PC-3 (cell line): ENCODE results near the gene TBC1D14. TPM values are rescaled to one million over a fixed set of nuclear protein-coding genes. Genes with fewer than 3 reads are reported as not detected.

Source experiments
- ATAC-seq: fragments of 200-7000 bp; cut with Tn5 transposase; 2 replicates; pipeline ENCODE4 v1.9.1; 2020; ENCODE audit warnings: mild to moderate bottlenecking, moderate library complexity
- BruUV-seq: library from RNA; stranded (reverse); fragments of 400-500 nt; replicated peaks from 2 replicates; lab custom pipeline; 2021; lab: Mats Ljungman, UMichigan
- CTCF ChIA-PET: fragments of 300-600 bp; sonication (Branson Sonifier 250); formaldehyde crosslinking; loops from one replicate; lab custom pipeline; 2022; ENCODE audit warnings: antibody characterized with exemption; lab: Charles Lee
- POLR2A ChIA-PET: fragments of 300-600 bp; sonication (Branson Sonifier 250); formaldehyde crosslinking; loops from one replicate; lab custom pipeline; 2022; ENCODE audit warnings: antibody characterized with exemption; ENCODE audit not compliant: unreplicated experiment; lab: Charles Lee
- DNase-seq: peaks from one replicate; pipeline ENCODE4 v3.0.0-alpha.2; 2015
- H2AFZ ChIP-seq: fragments of 300-600 bp; sonication (generic); 2 replicates; pipeline ENCODE4 v1.6.0; 2016; ENCODE audit warnings: antibody characterized with exemption, low read length
- H3F3A ChIP-seq: fragments of 300-600 bp; sonication (generic); one replicate; pipeline ENCODE4 v1.6.0; 2017; ENCODE audit warnings: antibody characterized with exemption, low read length, control low read depth, mild to moderate bottlenecking; ENCODE audit not compliant: unreplicated experiment
- H3K27ac ChIP-seq: fragments of 300-600 bp; sonication (generic); 2 replicates; pipeline ENCODE4 v1.5.1; 2016; ENCODE audit warnings: mild to moderate bottlenecking, low read length
- H3K27me3 ChIP-seq: fragments of 300-600 bp; sonication (generic); 2 replicates; pipeline ENCODE4 v1.6.1; 2016; ENCODE audit warnings: low read length, mixed read lengths
- H3K36me3 ChIP-seq: fragments of 300-600 bp; sonication (generic); 2 replicates; pipeline ENCODE4 v1.6.1; 2016; ENCODE audit warnings: low read depth, mixed run types, low read length, mixed read lengths
- H3K4me1 ChIP-seq: fragments of 300-600 bp; sonication (generic); 2 replicates; pipeline ENCODE4 v1.5.1; 2016; ENCODE audit warnings: low read length; ENCODE audit not compliant: insufficient read depth
- H3K4me2 ChIP-seq: fragments of 300-600 bp; sonication (generic); 2 replicates; pipeline ENCODE4 v1.6.0; 2016; ENCODE audit warnings: low read length
- H3K4me3 ChIP-seq: fragments of 300-600 bp; sonication (generic); 2 replicates; pipeline ENCODE4 v1.5.1; 2016; ENCODE audit warnings: mild to moderate bottlenecking, low read length, mixed read lengths
- H3K79me2 ChIP-seq: fragments of 300-600 bp; sonication (generic); 2 replicates; pipeline ENCODE4 v1.6.1; 2017; ENCODE audit warnings: low read length, mixed read lengths
- H3K9ac ChIP-seq: fragments of 300-600 bp; sonication (generic); 2 replicates; pipeline ENCODE4 v1.6.0; 2016; ENCODE audit warnings: mild to moderate bottlenecking, low read length
- H3K9me2 ChIP-seq: fragments of 300-600 bp; sonication (generic); replicated peaks from 2 replicates; pipeline ENCODE4 v1.6.1; 2016; ENCODE audit warnings: mixed run types, low read length, mixed read lengths
- H3K9me3 ChIP-seq: fragments of 300-600 bp; sonication (generic); 2 replicates; pipeline ENCODE4 v1.6.1; 2016; ENCODE audit warnings: low read length, mixed read lengths
- H4K20me1 ChIP-seq: fragments of 300-600 bp; sonication (generic); 2 replicates; pipeline ENCODE4 v1.6.1; 2016; ENCODE audit warnings: low read length, mixed read lengths
- EZH2 ChIP-seq: fragments of 300-600 bp; sonication (generic); IDR thresholded peaks from one replicate; pipeline ENCODE4 v1.6.1; 2017; ENCODE audit warnings: antibody characterized with exemption, mild to moderate bottlenecking, low read length; ENCODE audit not compliant: unreplicated experiment
- EZH2phosphoT487 ChIP-seq: fragments of 300-600 bp; sonication (generic); IDR thresholded peaks from 2 replicates; pipeline ENCODE4 v1.6.1; 2018; ENCODE audit warnings: mild to moderate bottlenecking, antibody characterized with exemption, low read length, borderline replicate concordance
- intact Hi-C: fragments of 100-400 bp; cut with micrococcal nuclease; formaldehyde crosslinking; loops from 2 replicates; pipeline ENCODE4 v1.9.0; 2023
- total RNA-seq: library from RNA; depleted of rRNA; stranded (reverse); fragments of >200 nt; gene quantifications from 2 replicates; pipeline ENCODE4 v1.2.3, GENCODE V29; 2014
- TF ChIP-seq, protein P1 (sequence below): fragments of 300-600 bp; sonication (generic); conservative IDR thresholded peaks from 2 replicates; pipeline ENCODE4 v1.5.1; 2017; ENCODE audit warnings: antibody characterized with exemption, low read depth, mild to moderate bottlenecking, low read length

Gene TBC1D14
- total RNA-seq, 1 experiment from 2014 or later, result 33.0 TPM

DNA sequence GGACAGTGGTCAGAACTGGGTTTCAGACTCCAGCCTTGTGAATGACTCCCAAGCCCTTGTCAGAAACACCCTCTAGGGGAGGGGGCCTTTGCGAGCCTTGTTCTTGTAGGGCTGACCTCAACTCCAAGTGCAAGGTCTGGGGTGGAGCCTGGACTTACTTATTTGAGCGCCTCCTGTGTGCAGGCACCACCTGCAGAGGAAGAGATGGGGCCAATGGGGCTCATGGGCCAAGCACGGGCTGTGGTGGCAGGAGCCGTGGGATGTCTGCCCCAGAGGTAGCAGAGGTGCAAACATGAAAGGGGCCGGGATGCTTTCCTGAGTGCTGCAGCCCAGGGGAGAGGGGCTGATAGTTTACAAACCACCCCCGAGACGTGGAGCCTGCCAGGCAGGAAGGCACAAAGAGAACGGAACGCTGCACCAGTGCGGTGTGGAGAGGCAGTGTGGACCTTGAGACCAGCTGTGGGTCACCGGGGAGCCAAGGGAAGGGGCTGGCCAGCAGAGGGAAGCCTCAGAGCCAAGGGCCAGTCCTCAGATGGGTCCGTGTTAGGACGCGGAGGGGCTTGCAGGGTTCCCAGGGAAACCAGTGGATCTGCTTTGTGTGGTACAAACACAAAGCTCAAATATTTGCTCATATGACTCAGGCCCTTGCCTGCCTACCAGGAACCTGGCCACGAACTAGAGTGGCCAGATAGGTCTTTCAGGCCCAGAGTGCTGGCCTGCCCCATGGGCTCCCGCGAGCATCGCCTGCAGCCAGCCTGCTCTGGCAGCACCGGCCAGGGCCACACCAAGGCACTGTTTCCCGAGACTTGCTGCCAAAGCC, 124.8 kb downstream of the TBC1D14 start:
- no TSS peak for BruUV-seq
- POLR2A ChIA-PET, result interaction anchor here (0.6 to 1.2 kb wide), 6 partner anchors 8 to 361 kb away, joined by 4 to 14 read pairs (median 5); partner anchors contain the start of genes GRPEL1 and TADA2B

DNA sequence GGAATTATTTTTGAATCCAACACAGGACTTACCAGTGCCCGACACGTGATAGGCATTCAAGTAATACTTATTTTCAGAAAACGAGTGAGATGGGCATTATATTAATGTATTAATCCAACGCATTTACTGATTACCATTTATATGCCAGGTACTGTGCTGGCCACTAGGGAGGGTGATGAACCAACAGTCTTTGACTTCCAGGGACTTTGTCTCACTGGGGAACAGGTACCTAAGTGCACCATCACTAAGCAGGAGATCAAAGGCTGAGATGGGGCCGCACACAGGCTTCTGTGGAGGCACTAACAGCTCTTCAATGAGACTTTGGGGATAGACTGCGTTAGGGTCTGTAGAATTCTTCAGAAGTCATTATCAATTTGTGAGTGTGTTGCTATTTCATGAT, 127.8 kb downstream of the TBC1D14 start:
- Histone ChIP-seq H3F3A (no peaks in the 10 kb centered on the region), H3K9me3 (no peaks in the 10 kb centered on the region), H2AFZ (no peak overlapping the region), H3K79me2 (no peaks in the 10 kb centered on the region), H3K4me2 (no peak overlapping the region), H3K9ac (no peak overlapping the region), H3K4me1 (peaks cover 37% of the 10 kb centered on the region), H4K20me1 (no peaks in the 10 kb centered on the region), H3K4me3 (no peak overlapping the region), H3K9me2 (no peaks in the 10 kb centered on the region), H3K27ac (no peak overlapping the region), H3K36me3 (no peaks in the 10 kb centered on the region), H3K27me3 (no peaks in the 10 kb centered on the region)
- POLR2A ChIA-PET, result no interaction called here
- no TSS peak for BruUV-seq
- DNase-seq (no peak), ATAC-seq (no peak)
- intact Hi-C loops, result no loop called here
- CTCF ChIA-PET, result no interaction called here
- TF ChIP-seq, protein P1, sequence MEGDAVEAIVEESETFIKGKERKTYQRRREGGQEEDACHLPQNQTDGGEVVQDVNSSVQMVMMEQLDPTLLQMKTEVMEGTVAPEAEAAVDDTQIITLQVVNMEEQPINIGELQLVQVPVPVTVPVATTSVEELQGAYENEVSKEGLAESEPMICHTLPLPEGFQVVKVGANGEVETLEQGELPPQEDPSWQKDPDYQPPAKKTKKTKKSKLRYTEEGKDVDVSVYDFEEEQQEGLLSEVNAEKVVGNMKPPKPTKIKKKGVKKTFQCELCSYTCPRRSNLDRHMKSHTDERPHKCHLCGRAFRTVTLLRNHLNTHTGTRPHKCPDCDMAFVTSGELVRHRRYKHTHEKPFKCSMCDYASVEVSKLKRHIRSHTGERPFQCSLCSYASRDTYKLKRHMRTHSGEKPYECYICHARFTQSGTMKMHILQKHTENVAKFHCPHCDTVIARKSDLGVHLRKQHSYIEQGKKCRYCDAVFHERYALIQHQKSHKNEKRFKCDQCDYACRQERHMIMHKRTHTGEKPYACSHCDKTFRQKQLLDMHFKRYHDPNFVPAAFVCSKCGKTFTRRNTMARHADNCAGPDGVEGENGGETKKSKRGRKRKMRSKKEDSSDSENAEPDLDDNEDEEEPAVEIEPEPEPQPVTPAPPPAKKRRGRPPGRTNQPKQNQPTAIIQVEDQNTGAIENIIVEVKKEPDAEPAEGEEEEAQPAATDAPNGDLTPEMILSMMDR, result no peak; the same call in 1 of the 2 replicates
- TF ChIP-seq EZH2, result no peak
- TF ChIP-seq EZH2phosphoT487, result no peak

More for the DNA sequence above, 124.8 kb downstream of the TBC1D14 start:
- intact Hi-C loops, result no loop called here
- Histone ChIP-seq H3K27ac (peak overlapping the region; percentile 71), H2AFZ (peak overlapping the region; percentile 40), H3K4me2 (peak overlapping the region; percentile 70), H3K27me3 (no peaks in the 10 kb centered on the region), H4K20me1 (no peaks in the 10 kb centered on the region), H3K9me2 (no peaks in the 10 kb centered on the region), H3K9me3 (no peaks in the 10 kb centered on the region), H3K36me3 (peaks cover 10% of the 10 kb centered on the region; the same call in 1 of the 2 replicates), H3F3A (no peaks in the 10 kb centered on the region), H3K4me1 (peaks cover 29% of the 10 kb centered on the region), H3K79me2 (no peaks in the 10 kb centered on the region), H3K4me3 (no peak overlapping the region; the same call in 1 of the 2 replicates), H3K9ac (peak overlapping the region; percentile 36)
- peak; percentile 88 for DNase-seq
- TF ChIP-seq, protein P1, result no peak
- TF ChIP-seq EZH2phosphoT487 (no peak), EZH2 (no peak)
- ATAC-seq, result peak; percentile 92
- CTCF ChIA-PET, result interaction anchor here (0.9 kb wide), 1 partner anchor 12 kb away, joined by 3 read pairs; no protein-coding TSS in a partner anchor

DNA sequence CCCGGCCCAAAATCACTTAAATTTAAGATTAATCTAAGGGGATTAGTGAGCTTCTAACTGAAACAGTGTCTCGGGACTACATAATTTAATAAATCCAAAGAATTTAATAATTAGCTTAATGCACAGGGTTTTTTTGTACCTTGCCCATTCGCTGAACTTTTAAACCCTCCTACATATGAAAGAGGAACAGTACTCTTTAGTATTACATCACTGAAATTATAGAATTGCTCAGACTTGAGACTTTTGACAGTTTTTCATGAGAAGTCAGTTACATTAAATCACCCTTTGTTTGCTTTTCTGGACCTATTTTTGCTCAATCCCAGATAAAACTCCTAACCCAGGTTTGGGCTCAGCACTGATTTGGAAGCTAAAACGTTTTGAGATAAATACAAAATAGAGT, 131.1 kb downstream of the TBC1D14 start:
- H3K9me3 ChIP-seq, result no peaks in the 10 kb centered on the region

More for the DNA sequence above, 131.1 kb downstream of the TBC1D14 start:
- BruUV-seq, result no TSS peak
- Histone ChIP-seq H3K4me1 (peaks cover 29% of the 10 kb centered on the region), H3K27me3 (no peaks in the 10 kb centered on the region), H3K36me3 (no peaks in the 10 kb centered on the region), H4K20me1 (peaks cover 6% of the 10 kb centered on the region; the same call in 1 of the 2 replicates), H3K9ac (no peak overlapping the region), H3F3A (no peaks in the 10 kb centered on the region), H3K9me2 (no peaks in the 10 kb centered on the region), H3K79me2 (peaks cover 24% of the 10 kb centered on the region), H3K4me3 (no peak overlapping the region), H3K4me2 (no peak overlapping the region), H3K27ac (no peak overlapping the region), H2AFZ (no peak overlapping the region)
- DNase-seq, result no peak
- POLR2A ChIA-PET, result no interaction called here
- no peak for TF ChIP-seq EZH2phosphoT487
- no peak for TF ChIP-seq EZH2
- TF ChIP-seq, protein P1, result no peak
- ATAC-seq, result no peak
- intact Hi-C loops, result no loop called here
- CTCF ChIA-PET, result no interaction called here
